Liver (tissue), 9 donors: ENCODE measurements around the gene PASK. TPM values are rescaled to one million over a fixed set of nuclear protein-coding genes. Genes with fewer than 3 reads are reported as not detected.

Source experiments
- DNase-seq: peaks from one replicate; pipeline ENCODE4 v3.0.0-alpha.2; 2017; ENCODE audit warnings: low spot score
- H3K27ac ChIP-seq, 2 donors: one replicate each; pipeline ENCODE4 v1.7.0; 2013; ENCODE audit warnings: inconsistent platforms in 2 of 2, low read length in 2 of 2, control low read depth in 1 of 2, low read depth in 1 of 2, mild to moderate bottlenecking in 1 of 2
- H3K27me3 ChIP-seq, 4 donors: one replicate each; pipeline versions ENCODE4 v1.6.1 to v1.7.0; 2013; ENCODE audit warnings: low read length in 3 of 4, inconsistent platforms in 1 of 4, mild to moderate bottlenecking in 1 of 4, moderate library complexity in 1 of 4; ENCODE audit not compliant: control insufficient read depth in 4 of 4, insufficient read depth in 4 of 4
- H3K36me3 ChIP-seq, 4 donors: one replicate each; pipeline versions ENCODE4 v1.6.1 to v1.7.0; 2013; ENCODE audit warnings: low read length in 3 of 4, mild to moderate bottlenecking in 3 of 4, low read depth in 1 of 4, moderate library complexity in 1 of 4; ENCODE audit not compliant: control insufficient read depth in 4 of 4, insufficient read depth in 3 of 4
- H3K4me1 ChIP-seq, 4 donors: one replicate each; pipeline versions ENCODE4 v1.6.1 to v1.7.0; 2013; ENCODE audit warnings: low read length in 3 of 4, mild to moderate bottlenecking in 3 of 4, moderate library complexity in 1 of 4; ENCODE audit not compliant: control insufficient read depth in 4 of 4, insufficient read depth in 4 of 4
- H3K4me3 ChIP-seq, 3 donors: one replicate each; pipeline versions ENCODE4 v1.6.1 to v1.7.0; 2013; ENCODE audit warnings: low read length in 3 of 3, control low read depth in 1 of 3, low read depth in 1 of 3, mild to moderate bottlenecking in 1 of 3
- H3K9ac ChIP-seq, 2 donors: one replicate each; pipeline ENCODE4 v1.7.0; 2013; ENCODE audit warnings: low read length in 2 of 2, mild to moderate bottlenecking in 2 of 2, moderate library complexity in 2 of 2, control low read depth in 1 of 2, low read depth in 1 of 2
- H3K9me3 ChIP-seq, 4 donors: one replicate each; pipeline versions ENCODE4 v1.6.1 to v1.7.0; 2013; ENCODE audit warnings: low read length in 3 of 4; ENCODE audit not compliant: control insufficient read depth in 4 of 4
- EGR1 ChIP-seq, 2 donors: IDR thresholded peaks; 2 replicates each; pipeline ENCODE4 v1.6.1; 2016 to 2018; ENCODE audit warnings: antibody characterized with exemption in 2 of 2, low read depth in 2 of 2
- FOXA1 ChIP-seq: IDR thresholded peaks from 2 replicates; pipeline ENCODE4 v1.6.1; 2016; ENCODE audit warnings: antibody characterized with exemption
- FOXA2 ChIP-seq: IDR thresholded peaks from 2 replicates; pipeline ENCODE4 v1.6.1; 2016; ENCODE audit warnings: antibody characterized with exemption
- GABPA ChIP-seq, 2 donors: IDR thresholded peaks in 1 of 2; conservative IDR thresholded peaks in 1 of 2; 2 replicates each; pipeline ENCODE4 v1.6.1; 2016; ENCODE audit warnings: antibody characterized with exemption in 2 of 2, mild to moderate bottlenecking in 1 of 2, moderate library complexity in 1 of 2
- HNF4A ChIP-seq, 2 donors: conservative IDR thresholded peaks; 2 replicates each; pipeline ENCODE4 v1.6.1; 2016; ENCODE audit warnings: antibody characterized with exemption in 2 of 2, mild to moderate bottlenecking in 2 of 2
- HNF4G ChIP-seq: IDR thresholded peaks from 2 replicates; pipeline ENCODE4 v1.6.1; 2016; ENCODE audit warnings: antibody characterized with exemption
- JUND ChIP-seq, 2 donors: IDR thresholded peaks; 2 replicates each; pipeline ENCODE4 v1.6.1; 2016; ENCODE audit warnings: antibody characterized with exemption in 2 of 2
- MAX ChIP-seq: IDR thresholded peaks from 2 replicates; pipeline ENCODE4 v1.6.1; 2016; ENCODE audit warnings: antibody characterized with exemption
- NR2F2 ChIP-seq: IDR thresholded peaks from 2 replicates; pipeline ENCODE4 v1.6.1; 2016; ENCODE audit warnings: antibody characterized with exemption
- RXRA ChIP-seq, 2 donors: IDR thresholded peaks; 2 replicates each; pipeline ENCODE4 v1.6.1; 2017 to 2018; ENCODE audit warnings: antibody characterized with exemption in 2 of 2, mild to moderate bottlenecking in 1 of 2
- SP1 ChIP-seq: IDR thresholded peaks from 2 replicates; pipeline ENCODE4 v1.6.1; 2018; ENCODE audit warnings: antibody characterized with exemption, mild to moderate bottlenecking
- TAF1 ChIP-seq: conservative IDR thresholded peaks from 2 replicates; pipeline ENCODE4 v1.6.1; 2016; ENCODE audit warnings: antibody characterized with exemption, mild to moderate bottlenecking
- YY1 ChIP-seq: IDR thresholded peaks from 2 replicates; pipeline ENCODE4 v1.6.1; 2016; ENCODE audit warnings: antibody characterized with exemption, mild to moderate bottlenecking
- WGBS: extraction: QIAGEN DNeasy Blood & Tissue Kit; methylation state at CpG from one replicate; pipeline ENCODE4 v1.1.7; 2013; 5-methylcytosine and 5-hydroxymethylcytosine counted together
- polyA plus RNA-seq, 2 donors: library from polyadenylated mRNA; stranded (reverse) in 1 of 2; unstranded in 1 of 2; fragments of 200-250 nt in 1 of 2; fragments of >200 nt in 1 of 2; fragmentation: Nextera tagmentation in 1 of 2; extraction: Ambion mirVana in 1 of 2; gene quantifications; one replicate each; pipeline versions ENCODE4 v1.2.1 to v1.2.3, GENCODE V29; 2013 to 2015
- total RNA-seq, 2 donors: library from RNA; depleted of rRNA; stranded (reverse); fragments of >200 nt; gene quantifications; one replicate each; pipeline ENCODE4 v1.2.3, GENCODE V29; 2014
- TF ChIP-seq, protein P1 (sequence below): IDR thresholded peaks from 2 replicates; pipeline ENCODE4 v1.6.1; 2016; ENCODE audit warnings: antibody characterized with exemption, mild to moderate bottlenecking
- TF ChIP-seq, protein P2 (sequence below): IDR thresholded peaks from 2 replicates; pipeline ENCODE4 v1.6.1; 2016; ENCODE audit warnings: antibody characterized with exemption
- TF ChIP-seq, protein P3 (sequence below): fragments of 150-350 bp; IDR thresholded peaks from 2 replicates; pipeline ENCODE4 v1.5.1; 2017; ENCODE audit warnings: improper control_type of control experiment, low read depth, low read length; ENCODE audit not compliant: missing input control
- TF ChIP-seq, protein P4 (sequence below): IDR thresholded peaks from 2 replicates; pipeline ENCODE4 v1.6.1; 2016; ENCODE audit warnings: antibody characterized with exemption
- donor health status: healthy.
- donor health status: healthy.
- donor health status: healthy.
- donor health status: healthy.
- donor health status: healthy.

The PASK gene
- total and polyA plus RNA-seq, 4 donors, result 0.96 to 8.8 (median 2.9) TPM

- no peak for DNase-seq
- Histone ChIP-seq H3K27me3 (no peaks in the 10 kb centered on the region), H3K9ac (no peak overlapping the region), H3K27ac (no peak overlapping the region), H3K4me3 (no peak overlapping the region), H3K4me1 (peaks cover 0 to under 1% (median 0%) of the 10 kb centered on the region in 4 donors), H3K36me3 (peaks cover 12 to 60% (median 24%) of the 10 kb centered on the region in 4 donors), H3K9me3 (no peaks in the 10 kb centered on the region)
- 94% methylated on average over 16 of the region's 16 CpGs for WGBS
- no peak for TF ChIP-seq EGR1 (IDR thresholded peaks at IDR 0.05; ENCODE audit: low read depth in 2 of 2)
- TF ChIP-seq, protein P1, sequence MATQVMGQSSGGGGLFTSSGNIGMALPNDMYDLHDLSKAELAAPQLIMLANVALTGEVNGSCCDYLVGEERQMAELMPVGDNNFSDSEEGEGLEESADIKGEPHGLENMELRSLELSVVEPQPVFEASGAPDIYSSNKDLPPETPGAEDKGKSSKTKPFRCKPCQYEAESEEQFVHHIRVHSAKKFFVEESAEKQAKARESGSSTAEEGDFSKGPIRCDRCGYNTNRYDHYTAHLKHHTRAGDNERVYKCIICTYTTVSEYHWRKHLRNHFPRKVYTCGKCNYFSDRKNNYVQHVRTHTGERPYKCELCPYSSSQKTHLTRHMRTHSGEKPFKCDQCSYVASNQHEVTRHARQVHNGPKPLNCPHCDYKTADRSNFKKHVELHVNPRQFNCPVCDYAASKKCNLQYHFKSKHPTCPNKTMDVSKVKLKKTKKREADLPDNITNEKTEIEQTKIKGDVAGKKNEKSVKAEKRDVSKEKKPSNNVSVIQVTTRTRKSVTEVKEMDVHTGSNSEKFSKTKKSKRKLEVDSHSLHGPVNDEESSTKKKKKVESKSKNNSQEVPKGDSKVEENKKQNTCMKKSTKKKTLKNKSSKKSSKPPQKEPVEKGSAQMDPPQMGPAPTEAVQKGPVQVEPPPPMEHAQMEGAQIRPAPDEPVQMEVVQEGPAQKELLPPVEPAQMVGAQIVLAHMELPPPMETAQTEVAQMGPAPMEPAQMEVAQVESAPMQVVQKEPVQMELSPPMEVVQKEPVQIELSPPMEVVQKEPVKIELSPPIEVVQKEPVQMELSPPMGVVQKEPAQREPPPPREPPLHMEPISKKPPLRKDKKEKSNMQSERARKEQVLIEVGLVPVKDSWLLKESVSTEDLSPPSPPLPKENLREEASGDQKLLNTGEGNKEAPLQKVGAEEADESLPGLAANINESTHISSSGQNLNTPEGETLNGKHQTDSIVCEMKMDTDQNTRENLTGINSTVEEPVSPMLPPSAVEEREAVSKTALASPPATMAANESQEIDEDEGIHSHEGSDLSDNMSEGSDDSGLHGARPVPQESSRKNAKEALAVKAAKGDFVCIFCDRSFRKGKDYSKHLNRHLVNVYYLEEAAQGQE, result no peak
- no peak for TF ChIP-seq SP1
- TF ChIP-seq, protein P2, sequence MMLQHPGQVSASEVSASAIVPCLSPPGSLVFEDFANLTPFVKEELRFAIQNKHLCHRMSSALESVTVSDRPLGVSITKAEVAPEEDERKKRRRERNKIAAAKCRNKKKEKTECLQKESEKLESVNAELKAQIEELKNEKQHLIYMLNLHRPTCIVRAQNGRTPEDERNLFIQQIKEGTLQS, result no peak
- TF ChIP-seq RXRA (IDR thresholded peaks at IDR 0.05), result no peak
- no peak for TF ChIP-seq TAF1
- TF ChIP-seq JUND (IDR thresholded peaks at IDR 0.05), result no peak
- TF ChIP-seq FOXA2, result no peak
- TF ChIP-seq, protein P3, sequence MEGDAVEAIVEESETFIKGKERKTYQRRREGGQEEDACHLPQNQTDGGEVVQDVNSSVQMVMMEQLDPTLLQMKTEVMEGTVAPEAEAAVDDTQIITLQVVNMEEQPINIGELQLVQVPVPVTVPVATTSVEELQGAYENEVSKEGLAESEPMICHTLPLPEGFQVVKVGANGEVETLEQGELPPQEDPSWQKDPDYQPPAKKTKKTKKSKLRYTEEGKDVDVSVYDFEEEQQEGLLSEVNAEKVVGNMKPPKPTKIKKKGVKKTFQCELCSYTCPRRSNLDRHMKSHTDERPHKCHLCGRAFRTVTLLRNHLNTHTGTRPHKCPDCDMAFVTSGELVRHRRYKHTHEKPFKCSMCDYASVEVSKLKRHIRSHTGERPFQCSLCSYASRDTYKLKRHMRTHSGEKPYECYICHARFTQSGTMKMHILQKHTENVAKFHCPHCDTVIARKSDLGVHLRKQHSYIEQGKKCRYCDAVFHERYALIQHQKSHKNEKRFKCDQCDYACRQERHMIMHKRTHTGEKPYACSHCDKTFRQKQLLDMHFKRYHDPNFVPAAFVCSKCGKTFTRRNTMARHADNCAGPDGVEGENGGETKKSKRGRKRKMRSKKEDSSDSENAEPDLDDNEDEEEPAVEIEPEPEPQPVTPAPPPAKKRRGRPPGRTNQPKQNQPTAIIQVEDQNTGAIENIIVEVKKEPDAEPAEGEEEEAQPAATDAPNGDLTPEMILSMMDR, result no peak
- no peak for TF ChIP-seq HNF4A (conservative IDR thresholded peaks at IDR 0.05)
- no peak for TF ChIP-seq NR2F2
- TF ChIP-seq, protein P4, sequence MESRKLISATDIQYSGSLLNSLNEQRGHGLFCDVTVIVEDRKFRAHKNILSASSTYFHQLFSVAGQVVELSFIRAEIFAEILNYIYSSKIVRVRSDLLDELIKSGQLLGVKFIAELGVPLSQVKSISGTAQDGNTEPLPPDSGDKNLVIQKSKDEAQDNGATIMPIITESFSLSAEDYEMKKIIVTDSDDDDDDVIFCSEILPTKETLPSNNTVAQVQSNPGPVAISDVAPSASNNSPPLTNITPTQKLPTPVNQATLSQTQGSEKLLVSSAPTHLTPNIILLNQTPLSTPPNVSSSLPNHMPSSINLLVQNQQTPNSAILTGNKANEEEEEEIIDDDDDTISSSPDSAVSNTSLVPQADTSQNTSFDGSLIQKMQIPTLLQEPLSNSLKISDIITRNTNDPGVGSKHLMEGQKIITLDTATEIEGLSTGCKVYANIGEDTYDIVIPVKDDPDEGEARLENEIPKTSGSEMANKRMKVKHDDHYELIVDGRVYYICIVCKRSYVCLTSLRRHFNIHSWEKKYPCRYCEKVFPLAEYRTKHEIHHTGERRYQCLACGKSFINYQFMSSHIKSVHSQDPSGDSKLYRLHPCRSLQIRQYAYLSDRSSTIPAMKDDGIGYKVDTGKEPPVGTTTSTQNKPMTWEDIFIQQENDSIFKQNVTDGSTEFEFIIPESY, result no peak
- TF ChIP-seq HNF4G, result no peak
- TF ChIP-seq GABPA (IDR thresholded peaks at IDR 0.05 in 1 of 2, conservative IDR thresholded peaks at IDR 0.05 in 1 of 2), result no peak
- no peak for TF ChIP-seq MAX
- TF ChIP-seq FOXA1, result no peak
- no peak for TF ChIP-seq YY1
Measured at GRCh38 chr2:241074065-241074818, 75.0 kb downstream of the PASK start.
